A549 treated with AZD2906 at 1 μM for 4 hours (cell line): ENCODE results near the gene PHC2. TPM values are rescaled to one million over a fixed set of nuclear protein-coding genes. Genes with fewer than 3 reads are reported as not detected.

Source experiments
- total RNA-seq: library from RNA; stranded (reverse); fragments of 200-300 nt; extraction: Qiagen RNA extraction; gene quantifications from 5 replicates; pipeline ENCODE4 v1.2.3, GENCODE V29; 2022

PHC2 gene, protein sequence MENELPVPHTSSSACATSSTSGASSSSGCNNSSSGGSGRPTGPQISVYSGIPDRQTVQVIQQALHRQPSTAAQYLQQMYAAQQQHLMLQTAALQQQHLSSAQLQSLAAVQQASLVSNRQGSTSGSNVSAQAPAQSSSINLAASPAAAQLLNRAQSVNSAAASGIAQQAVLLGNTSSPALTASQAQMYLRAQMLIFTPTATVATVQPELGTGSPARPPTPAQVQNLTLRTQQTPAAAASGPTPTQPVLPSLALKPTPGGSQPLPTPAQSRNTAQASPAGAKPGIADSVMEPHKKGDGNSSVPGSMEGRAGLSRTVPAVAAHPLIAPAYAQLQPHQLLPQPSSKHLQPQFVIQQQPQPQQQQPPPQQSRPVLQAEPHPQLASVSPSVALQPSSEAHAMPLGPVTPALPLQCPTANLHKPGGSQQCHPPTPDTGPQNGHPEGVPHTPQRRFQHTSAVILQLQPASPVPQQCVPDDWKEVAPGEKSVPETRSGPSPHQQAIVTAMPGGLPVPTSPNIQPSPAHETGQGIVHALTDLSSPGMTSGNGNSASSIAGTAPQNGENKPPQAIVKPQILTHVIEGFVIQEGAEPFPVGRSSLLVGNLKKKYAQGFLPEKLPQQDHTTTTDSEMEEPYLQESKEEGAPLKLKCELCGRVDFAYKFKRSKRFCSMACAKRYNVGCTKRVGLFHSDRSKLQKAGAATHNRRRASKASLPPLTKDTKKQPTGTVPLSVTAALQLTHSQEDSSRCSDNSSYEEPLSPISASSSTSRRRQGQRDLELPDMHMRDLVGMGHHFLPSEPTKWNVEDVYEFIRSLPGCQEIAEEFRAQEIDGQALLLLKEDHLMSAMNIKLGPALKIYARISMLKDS
- total RNA-seq: 95.1 to 116 TPM (median 108 TPM) in 5 replicates

GRCh38 chr1:33430692-33431593 is at the start of gene PHC2:
Gene PHC2 (minus strand): TSS chr1:33431095. CDS start chr1:33375539, 55,556 bp downstream.

DNA sequence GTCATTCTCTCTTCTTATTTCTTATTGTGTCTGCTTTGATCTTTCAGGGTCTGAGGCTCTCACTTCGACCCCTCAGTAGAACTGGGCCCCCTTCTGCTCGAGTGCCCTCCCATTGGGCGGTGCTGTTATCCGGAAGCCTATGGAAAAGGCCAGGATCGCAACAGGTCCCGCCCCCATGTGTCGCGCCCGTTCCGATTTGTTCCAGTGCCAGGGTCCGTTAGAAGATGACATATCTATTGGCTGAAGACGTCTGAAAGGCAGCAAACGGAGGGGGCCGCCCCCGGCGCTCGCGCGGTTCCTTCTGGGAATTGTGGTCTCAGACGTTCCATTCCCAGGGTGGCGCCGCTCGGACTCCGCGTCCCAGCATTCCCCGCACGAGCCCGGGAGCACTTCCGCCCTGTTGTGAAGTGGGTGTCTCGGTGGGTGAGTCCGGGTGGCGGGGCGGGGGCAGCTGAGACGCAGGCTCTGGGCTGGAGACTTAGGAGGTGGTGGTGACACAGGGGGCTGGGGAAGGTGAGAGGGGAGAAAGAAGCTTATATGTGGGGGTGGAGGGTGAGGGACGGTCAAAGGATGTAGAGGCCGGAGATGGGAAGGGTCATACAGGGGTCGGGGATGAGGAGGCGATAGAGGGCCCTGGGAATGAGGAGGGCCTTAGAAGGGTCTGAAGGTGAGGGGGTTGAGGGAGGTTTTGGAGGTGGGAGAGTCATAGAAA is 41.5 kb upstream of the PHC2 start, which contains the start of gene ZSCAN20:
TSS of gene ZSCAN20 (plus strand) at position 377 of the 712 bp plus-strand sequence. CDS start 6,644 bp downstream, outside the sequence.

DNA sequence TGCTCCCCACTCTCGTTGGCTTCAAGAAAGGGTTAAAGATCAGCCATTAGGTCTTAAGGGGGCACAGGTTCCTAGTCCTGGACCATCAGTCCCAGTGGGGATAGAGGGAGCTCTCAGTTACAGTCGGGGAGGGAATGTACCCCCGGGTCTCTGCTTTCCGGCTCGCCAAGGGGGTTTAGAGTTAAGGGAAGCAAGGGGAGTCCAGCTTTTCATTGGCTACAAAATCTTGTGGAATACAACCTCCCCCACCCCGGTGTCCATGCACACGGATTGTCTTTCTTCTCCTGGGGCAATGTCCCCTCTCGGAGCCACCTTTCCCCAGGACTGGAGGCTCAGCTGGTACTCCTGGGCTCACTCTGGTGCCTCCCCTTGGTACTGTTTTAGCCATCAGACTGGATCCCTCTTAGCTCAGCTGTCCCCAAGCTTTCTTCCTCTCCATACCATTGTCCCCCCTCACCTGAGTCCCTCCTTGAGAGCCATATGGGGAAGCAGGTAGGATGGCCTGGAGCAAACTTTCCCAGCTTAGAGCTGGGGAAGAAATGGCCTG is 110.2 kb downstream of the PHC2 start, which contains the start of gene A3GALT2:
TSS of gene A3GALT2 (minus strand) at position 480 of the 547 bp plus-strand sequence. CDS start at position 480, 0 bp downstream.

Other genes with a start within 250 kb of the PHC2 start
- gene TRIM62, start 249.1 kb downstream of the PHC2 start, total RNA-seq: 1.7 to 2.3 TPM (median 2.1 TPM) in 5 replicates
- 9.3 to 12.3 TPM (median 10.8 TPM) in 5 replicates for gene ZNF362, start 174.6 kb downstream of the PHC2 start, total RNA-seq
- gene A3GALT2, start 110.0 kb downstream of the PHC2 start, total RNA-seq: not detected in 5 replicates
- 1.5 to 2.2 TPM (median 1.7 TPM) in 5 replicates for gene ZSCAN20, start 41.5 kb upstream of the PHC2 start, total RNA-seq